ENCODE results near the gene XCL2.
A peak's percentile ranks its signal among the peaks of the same experiment; 100 is the strongest.

XCL2 gene

DNA sequence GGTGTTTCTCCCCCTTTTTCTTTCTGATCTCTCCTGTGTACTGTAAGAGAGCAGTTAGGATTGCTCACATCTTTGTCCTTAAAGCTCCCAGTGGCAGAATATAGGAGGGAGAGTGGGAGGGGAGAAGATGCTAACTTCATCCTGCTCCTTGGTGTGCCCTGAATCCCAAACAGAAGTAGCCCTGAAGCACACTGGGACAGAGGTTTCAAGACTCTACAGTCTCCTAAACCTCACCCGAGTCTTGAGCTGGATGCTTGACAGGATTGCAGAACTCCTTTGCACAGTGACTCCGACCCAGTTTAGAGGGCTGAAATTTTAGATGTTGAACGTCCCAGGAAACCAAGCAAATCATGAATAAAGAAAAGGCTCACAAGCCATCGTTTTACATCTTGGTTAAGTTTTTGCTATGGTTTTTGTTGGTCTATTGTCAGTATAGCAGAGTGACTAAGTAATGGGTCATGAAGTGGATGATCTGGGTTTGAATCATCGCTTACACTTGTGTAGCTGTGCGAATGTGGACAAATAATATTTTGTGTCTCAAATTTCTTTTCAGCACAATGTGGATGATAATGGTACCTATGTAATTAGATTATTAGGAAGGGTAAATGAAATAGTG is 37.5 kb downstream of the XCL2 start:
- DNase-seq, result no peak
- no peak for TF ChIP-seq CTCF (IDR thresholded peaks at IDR 0.05)
- H3K27ac ChIP-seq, result no peak overlapping the region
- no peaks in the 10 kb centered on the region for H3K27me3 ChIP-seq
- H3K4me3 ChIP-seq, result no peak overlapping the region
- intact Hi-C loops (cut with DNase I; ENCODE audit: low total_unique reads), result no loop called here
- H3K9me3 ChIP-seq, result no peaks in the 10 kb centered on the region
- H3K36me3 ChIP-seq, result no peaks in the 10 kb centered on the region
- H3K4me1 ChIP-seq, result no peaks in the 10 kb centered on the region

GRCh38 chr1:168505006-168505405 is 38.8 kb downstream of the XCL2 start:
- no peak for DNase-seq
- no peak for TF ChIP-seq CTCF (IDR thresholded peaks at IDR 0.05)
- H3K27ac ChIP-seq, result no peak overlapping the region
- H3K4me1 ChIP-seq, result no peaks in the 10 kb centered on the region
- no peaks in the 10 kb centered on the region for H3K36me3 ChIP-seq
- no peaks in the 10 kb centered on the region for H3K9me3 ChIP-seq
- intact Hi-C loops (cut with DNase I; ENCODE audit: low total_unique reads), result no loop called here
- no peaks in the 10 kb centered on the region for H3K27me3 ChIP-seq
- no peak overlapping the region for H3K4me3 ChIP-seq

GRCh38 chr1:168504064-168504837 is 39.5 kb downstream of the XCL2 start:
- H3K36me3 ChIP-seq, result no peaks in the 10 kb centered on the region
- intact Hi-C loops (cut with DNase I; ENCODE audit: low total_unique reads), result no loop called here
- H3K9me3 ChIP-seq, result no peaks in the 10 kb centered on the region
- peak; percentile 80 to 83 for DNase-seq
- TF ChIP-seq CTCF (IDR thresholded peaks at IDR 0.05), result no peak
- H3K27me3 ChIP-seq, result no peaks in the 10 kb centered on the region
- no peak overlapping the region for H3K4me3 ChIP-seq
- H3K4me1 ChIP-seq, result no peaks in the 10 kb centered on the region
- no peak overlapping the region for H3K27ac ChIP-seq

DNA sequence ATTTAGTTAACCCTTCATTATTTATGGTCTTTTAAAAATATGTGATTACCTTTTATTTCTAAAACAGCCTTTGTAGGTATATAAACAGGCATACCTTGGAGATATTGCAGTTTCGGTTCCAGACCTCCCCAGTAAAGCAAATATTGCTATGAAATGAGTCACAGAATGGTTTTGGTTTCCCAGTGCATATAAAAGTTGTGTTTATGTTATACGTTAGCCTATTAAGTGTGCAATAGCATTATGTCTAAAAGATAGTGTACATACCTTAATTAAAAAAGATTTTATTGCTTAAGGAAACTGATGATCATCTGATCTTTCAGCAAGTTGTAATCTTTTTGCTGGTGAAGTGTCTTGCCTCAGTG is 44.1 kb downstream of the XCL2 start:
- no peak overlapping the region for H3K27ac ChIP-seq
- no peaks in the 10 kb centered on the region for H3K9me3 ChIP-seq
- DNase-seq, result no peak
- H3K27me3 ChIP-seq, result no peaks in the 10 kb centered on the region
- H3K36me3 ChIP-seq, result no peaks in the 10 kb centered on the region
- no peak for TF ChIP-seq CTCF (IDR thresholded peaks at IDR 0.05)
- H3K4me1 ChIP-seq, result no peaks in the 10 kb centered on the region
- no peak overlapping the region for H3K4me3 ChIP-seq
- intact Hi-C loops (cut with DNase I; ENCODE audit: low total_unique reads), result no loop called here

DNA sequence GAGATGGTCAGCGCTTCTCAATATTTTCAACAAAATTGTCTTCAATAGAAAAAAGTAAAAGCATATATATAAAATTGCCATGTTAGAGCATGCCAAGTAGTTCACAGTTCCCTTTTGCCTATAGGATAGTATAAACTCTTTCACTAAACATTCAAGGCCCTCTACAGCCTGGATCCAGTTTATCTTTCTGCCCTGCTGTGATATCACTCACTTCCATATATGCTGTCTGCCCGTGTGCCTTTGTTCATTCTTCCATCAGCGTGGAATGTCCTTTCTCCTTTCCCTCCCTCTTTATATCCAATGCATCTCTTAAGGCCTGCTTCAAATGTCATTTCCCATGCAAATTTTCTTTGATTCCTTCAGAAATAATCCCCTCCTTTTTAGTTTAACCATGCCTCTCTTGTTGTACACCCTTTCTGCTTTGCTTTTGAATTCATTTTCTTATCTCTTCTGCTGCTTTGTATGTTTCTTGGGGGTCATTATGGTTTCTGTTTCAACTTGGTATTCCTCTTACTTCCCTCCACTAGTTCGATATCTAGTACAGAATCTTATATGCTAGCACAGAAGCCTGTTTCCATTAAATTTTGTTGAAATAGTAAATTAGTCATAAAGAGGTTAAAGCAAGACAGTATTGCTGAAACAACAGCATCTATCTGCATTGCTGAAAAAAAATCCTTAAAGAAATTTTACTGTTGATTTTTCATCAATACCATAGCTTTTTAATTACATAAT is 44.7 kb downstream of the XCL2 start:
- TF ChIP-seq CTCF (IDR thresholded peaks at IDR 0.05), result no peak
- Histone ChIP-seq H3K36me3 (no peaks in the 10 kb centered on the region), H3K4me1 (no peaks in the 10 kb centered on the region), H3K9me3 (no peaks in the 10 kb centered on the region), H3K4me3 (no peak overlapping the region), H3K27ac (no peak overlapping the region), H3K27me3 (no peaks in the 10 kb centered on the region)
- DNase-seq, result no peak
- intact Hi-C loops (cut with DNase I; ENCODE audit: low total_unique reads), result no loop called here
